GM10248 (cell line): ENCODE measurements around the gene ACBD3.

ENCODE experiments used
- CTCF ChIA-PET: fragments of 300-600 bp; sonication (Branson Sonifier 250); formaldehyde crosslinking; extraction: SDS; loops from one replicate; lab custom pipeline; 2021; ENCODE audit warnings: antibody characterized with exemption; lab: Yijun Ruan, JAX
- POLR2A ChIA-PET: fragments of 350-650 bp; sonication (Branson Sonifier 250); formaldehyde crosslinking; extraction: SDS; loops from one replicate; lab custom pipeline; 2020; ENCODE audit warnings: antibody characterized with exemption; lab: Yijun Ruan, JAX
- DNase-seq: peaks from one replicate; pipeline ENCODE4 v3.0.0; 2012; ENCODE audit errors: extremely low spot score
- CTCF ChIP-seq: IDR thresholded peaks from 2 replicates; pipeline ENCODE4 v1.5.1; 2012; ENCODE audit warnings: mild to moderate bottlenecking, low read depth; ENCODE audit errors: extremely low read depth, missing control alignments, control extremely low read depth

The ACBD3 gene

GRCh38 chr1:226134170-226135058 lies 52.1 kb downstream of the ACBD3 start:
- DNase-seq: no peak
- no peak for TF ChIP-seq CTCF
- POLR2A ChIA-PET: no interaction called here
- CTCF ChIA-PET: interaction anchor here (1.2 to 3.7 kb wide), 4 partner anchors 10 to 66 kb away, joined by 3 to 28 read pairs (median 13); no protein-coding TSS in a partner anchor

- POLR2A ChIA-PET: interaction anchor here (0.6 kb wide), 1 partner anchor 25 kb away, joined by 3 read pairs; no protein-coding TSS in a partner anchor
- CTCF ChIA-PET: interaction anchor here (1.2 to 3.7 kb wide), 6 partner anchors 10 to 159 kb away, joined by 3 to 28 read pairs (median 6); no protein-coding TSS in a partner anchor
- TF ChIP-seq CTCF: no peak
- DNase-seq: no peak
These were observed 52.9 kb downstream of the ACBD3 start for GRCh38 chr1:226133504-226134123.

DNA sequence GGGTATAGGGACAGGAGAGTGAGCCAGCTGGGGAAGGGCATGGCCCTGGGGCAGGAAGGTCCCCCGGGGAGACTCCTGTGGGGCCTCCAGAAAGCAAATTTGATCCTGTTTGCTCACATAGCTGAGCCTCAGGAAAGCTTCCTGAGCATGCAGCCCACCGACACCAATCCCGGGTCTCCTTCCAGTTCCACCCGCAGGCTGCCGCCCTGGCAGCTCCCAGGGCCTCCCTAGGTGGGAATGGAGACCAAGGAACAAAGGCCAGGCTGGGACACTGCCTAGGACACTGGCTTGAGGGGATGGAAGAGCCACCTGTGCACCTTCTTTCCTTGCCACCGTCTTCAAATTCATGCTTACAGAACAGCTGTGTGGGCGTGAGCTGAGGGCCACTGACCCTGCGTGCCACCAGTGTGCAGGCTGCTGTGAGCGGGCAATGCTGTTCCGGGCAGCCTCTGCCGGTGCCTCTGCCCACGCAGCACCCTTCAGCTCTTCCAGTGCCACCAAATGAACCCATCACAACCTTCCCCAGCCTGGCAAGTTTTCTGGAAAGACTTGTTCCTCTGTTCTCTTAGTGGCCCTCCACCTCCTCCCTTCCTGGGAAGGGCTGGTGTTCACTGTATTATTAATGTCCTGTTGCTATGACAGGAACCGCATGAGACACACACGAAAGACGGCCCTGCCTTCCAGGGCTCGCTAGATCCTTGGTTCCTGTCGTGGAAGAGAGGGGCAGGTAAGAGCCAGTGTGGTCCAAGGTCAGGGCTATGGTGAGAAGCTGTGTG lies 53.6 kb downstream of the ACBD3 start:
- no peak for DNase-seq
- ChIA-PET CTCF (interaction anchor here (1.2 to 3.7 kb wide), 7 partner anchors 9 to 200 kb away, joined by 3 to 28 read pairs (median 6); no protein-coding TSS in a partner anchor), POLR2A (interaction anchor here (0.5 to 0.6 kb wide), 4 partner anchors 10 to 59 kb away, joined by 3 to 8 read pairs (median 4); no protein-coding TSS in a partner anchor)
- TF ChIP-seq CTCF: no peak

- CTCF ChIA-PET: interaction anchor here (1.2 to 3.7 kb wide), 5 partner anchors 8 to 201 kb away, joined by 3 to 28 read pairs (median 5); no protein-coding TSS in a partner anchor
- DNase-seq: no peak
- POLR2A ChIA-PET: no interaction called here
- no peak for TF ChIP-seq CTCF
These were observed 54.9 kb downstream of the ACBD3 start for GRCh38 chr1:226131639-226132038.

DNA sequence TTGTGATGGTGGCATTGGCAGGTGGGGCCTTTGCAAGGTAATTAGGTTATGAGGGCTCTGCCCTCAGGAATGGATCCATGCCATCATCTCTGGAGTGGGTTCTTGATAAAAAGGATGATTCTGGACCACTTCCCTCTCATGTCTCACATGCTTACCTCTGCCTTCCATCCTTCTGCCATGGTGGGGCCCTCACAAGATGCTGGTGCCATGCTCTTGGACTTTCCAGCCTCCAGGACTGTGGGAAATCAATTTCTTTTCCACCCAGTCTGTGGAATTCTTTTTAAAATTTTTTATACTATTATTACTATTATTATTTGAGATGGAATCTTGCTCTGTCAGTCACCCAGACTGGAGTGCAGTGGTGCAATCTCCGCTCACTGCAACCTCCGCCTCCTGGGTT lies 57.3 kb downstream of the ACBD3 start:
- CTCF ChIA-PET: interaction anchor here (2.1 kb wide), 1 partner anchor 52 kb away, joined by 9 read pairs; no protein-coding TSS in a partner anchor
- DNase-seq: no peak
- TF ChIP-seq CTCF: no peak
- POLR2A ChIA-PET: no interaction called here
